ENCODE results near the gene ATP5MC2.
"Not testable (repeated sequence)": the region's sequence is repeated elsewhere in the genome, so short reads cannot be mapped to it uniquely, and the experiment has no call there.

ATP5MC2 gene

GRCh38 chr12:53675701-53676607, at the start of gene ATP5MC2:
Gene ATP5MC2, minus strand, starts transcription at chr12:53676083. Its CDS starts 3,469 bp downstream, at chr12:53672614.
- peak; percentile 97 for DNase-seq (ENCODE audit: low spot score)

GRCh38 chr12:53722450-53723041, 46.7 kb upstream of the ATP5MC2 start:
- no peak for DNase-seq (ENCODE audit: low spot score)

GRCh38 chr12:53720946-53721345, 45.1 kb upstream of the ATP5MC2 start:
- DNase-seq (ENCODE audit: low spot score), result no peak

- no peak for DNase-seq (ENCODE audit: low spot score)
These were observed 43.8 kb upstream of the ATP5MC2 start for GRCh38 chr12:53719649-53720048.

- not testable (repeated sequence) for DNase-seq (ENCODE audit: low spot score)
These were observed 42.7 kb upstream of the ATP5MC2 start for GRCh38 chr12:53718567-53718966.

GRCh38 chr12:53717319-53717718, 41.4 kb upstream of the ATP5MC2 start:
- DNase-seq (ENCODE audit: low spot score), result no peak

GRCh38 chr12:53714004-53714403, 38.1 kb upstream of the ATP5MC2 start:
- no peak for DNase-seq (ENCODE audit: low spot score)

- DNase-seq (ENCODE audit: low spot score), result no peak
These were observed 37.6 kb upstream of the ATP5MC2 start for GRCh38 chr12:53713516-53713915.

GRCh38 chr12:53712059-53712643, 36.3 kb upstream of the ATP5MC2 start:
- no peak for DNase-seq (ENCODE audit: low spot score)

- DNase-seq (ENCODE audit: low spot score), result no peak
These were observed 34.2 kb upstream of the ATP5MC2 start for GRCh38 chr12:53710091-53710490.

- no peak for DNase-seq (ENCODE audit: low spot score)
These were observed 33.8 kb upstream of the ATP5MC2 start for GRCh38 chr12:53709671-53710070.

GRCh38 chr12:53706080-53706479, 30.2 kb upstream of the ATP5MC2 start:
- DNase-seq (ENCODE audit: low spot score), result no peak

- no peak for DNase-seq (ENCODE audit: low spot score)
These were observed 27.9 kb upstream of the ATP5MC2 start for GRCh38 chr12:53703756-53704155.

GRCh38 chr12:53701518-53702264, 25.8 kb upstream of the ATP5MC2 start:
- DNase-seq (ENCODE audit: low spot score), result peak; percentile 75

- DNase-seq (ENCODE audit: low spot score), result no peak
These were observed 24.7 kb upstream of the ATP5MC2 start for GRCh38 chr12:53700567-53700966.

GRCh38 chr12:53699678-53700025, 23.8 kb upstream of the ATP5MC2 start:
- DNase-seq (ENCODE audit: low spot score), result no peak

- DNase-seq (ENCODE audit: low spot score), result no peak
These were observed 23.2 kb upstream of the ATP5MC2 start for GRCh38 chr12:53698948-53699677.

- DNase-seq (ENCODE audit: low spot score), result no peak
These were observed 20.9 kb upstream of the ATP5MC2 start for GRCh38 chr12:53696655-53697331.

GRCh38 chr12:53696285-53696654, 20.4 kb upstream of the ATP5MC2 start:
- no peak for DNase-seq (ENCODE audit: low spot score)

- DNase-seq (ENCODE audit: low spot score), result peak; percentile 21
These were observed 19.6 kb upstream of the ATP5MC2 start for GRCh38 chr12:53695152-53696145.

Data from CD4-positive, alpha-beta T cell treated with Interleukin-15 for 4 hours (primary cell).